Liver (tissue), 9 donors: ENCODE data around the gene GPD1. TPM values are rescaled to one million over a fixed set of nuclear protein-coding genes. Genes with fewer than 3 reads are reported as not detected.
"Not testable (repeated sequence)": the region's sequence is repeated elsewhere in the genome, so short reads cannot be mapped to it uniquely, and the experiment has no call there.

Experiments used
- DNase-seq: peaks from one replicate; pipeline ENCODE4 v3.0.0-alpha.2; 2017; ENCODE audit warnings: low spot score
- H3K27ac ChIP-seq, 2 donors: one replicate each; pipeline ENCODE4 v1.7.0; 2013; ENCODE audit warnings: inconsistent platforms in 2 of 2, low read length in 2 of 2, control low read depth in 1 of 2, low read depth in 1 of 2, mild to moderate bottlenecking in 1 of 2
- H3K27me3 ChIP-seq, 4 donors: one replicate each; pipeline versions ENCODE4 v1.6.1 to v1.7.0; 2013; ENCODE audit warnings: low read length in 3 of 4, inconsistent platforms in 1 of 4, mild to moderate bottlenecking in 1 of 4, moderate library complexity in 1 of 4; ENCODE audit not compliant: control insufficient read depth in 4 of 4, insufficient read depth in 4 of 4
- H3K36me3 ChIP-seq, 4 donors: one replicate each; pipeline versions ENCODE4 v1.6.1 to v1.7.0; 2013; ENCODE audit warnings: low read length in 3 of 4, mild to moderate bottlenecking in 3 of 4, low read depth in 1 of 4, moderate library complexity in 1 of 4; ENCODE audit not compliant: control insufficient read depth in 4 of 4, insufficient read depth in 3 of 4
- H3K4me1 ChIP-seq, 4 donors: one replicate each; pipeline versions ENCODE4 v1.6.1 to v1.7.0; 2013; ENCODE audit warnings: low read length in 3 of 4, mild to moderate bottlenecking in 3 of 4, moderate library complexity in 1 of 4; ENCODE audit not compliant: control insufficient read depth in 4 of 4, insufficient read depth in 4 of 4
- H3K4me3 ChIP-seq, 3 donors: one replicate each; pipeline versions ENCODE4 v1.6.1 to v1.7.0; 2013; ENCODE audit warnings: low read length in 3 of 3, control low read depth in 1 of 3, low read depth in 1 of 3, mild to moderate bottlenecking in 1 of 3
- H3K9ac ChIP-seq, 2 donors: one replicate each; pipeline ENCODE4 v1.7.0; 2013; ENCODE audit warnings: low read length in 2 of 2, mild to moderate bottlenecking in 2 of 2, moderate library complexity in 2 of 2, control low read depth in 1 of 2, low read depth in 1 of 2
- H3K9me3 ChIP-seq, 4 donors: one replicate each; pipeline versions ENCODE4 v1.6.1 to v1.7.0; 2013; ENCODE audit warnings: low read length in 3 of 4; ENCODE audit not compliant: control insufficient read depth in 4 of 4
- EGR1 ChIP-seq, 2 donors: IDR thresholded peaks; 2 replicates each; pipeline ENCODE4 v1.6.1; 2016 to 2018; ENCODE audit warnings: antibody characterized with exemption in 2 of 2, low read depth in 2 of 2
- GABPA ChIP-seq, 2 donors: IDR thresholded peaks in 1 of 2; conservative IDR thresholded peaks in 1 of 2; 2 replicates each; pipeline ENCODE4 v1.6.1; 2016; ENCODE audit warnings: antibody characterized with exemption in 2 of 2, mild to moderate bottlenecking in 1 of 2, moderate library complexity in 1 of 2
- HNF4A ChIP-seq, 2 donors: conservative IDR thresholded peaks; 2 replicates each; pipeline ENCODE4 v1.6.1; 2016; ENCODE audit warnings: antibody characterized with exemption in 2 of 2, mild to moderate bottlenecking in 2 of 2
- JUND ChIP-seq, 2 donors: IDR thresholded peaks; 2 replicates each; pipeline ENCODE4 v1.6.1; 2016; ENCODE audit warnings: antibody characterized with exemption in 2 of 2
- SP1 ChIP-seq: IDR thresholded peaks from 2 replicates; pipeline ENCODE4 v1.6.1; 2018; ENCODE audit warnings: antibody characterized with exemption, mild to moderate bottlenecking
- TAF1 ChIP-seq: conservative IDR thresholded peaks from 2 replicates; pipeline ENCODE4 v1.6.1; 2016; ENCODE audit warnings: antibody characterized with exemption, mild to moderate bottlenecking
- YY1 ChIP-seq: IDR thresholded peaks from 2 replicates; pipeline ENCODE4 v1.6.1; 2016; ENCODE audit warnings: antibody characterized with exemption, mild to moderate bottlenecking
- WGBS: extraction: QIAGEN DNeasy Blood & Tissue Kit; methylation state at CpG from one replicate; pipeline ENCODE4 v1.1.7; 2013; 5-methylcytosine and 5-hydroxymethylcytosine counted together
- polyA plus RNA-seq, 2 donors: library from polyadenylated mRNA; stranded (reverse) in 1 of 2; unstranded in 1 of 2; fragments of 200-250 nt in 1 of 2; fragments of >200 nt in 1 of 2; fragmentation: Nextera tagmentation in 1 of 2; extraction: Ambion mirVana in 1 of 2; gene quantifications; one replicate each; pipeline versions ENCODE4 v1.2.1 to v1.2.3, GENCODE V29; 2013 to 2015
- total RNA-seq, 2 donors: library from RNA; depleted of rRNA; stranded (reverse); fragments of >200 nt; gene quantifications; one replicate each; pipeline ENCODE4 v1.2.3, GENCODE V29; 2014
- TF ChIP-seq, protein P1 (sequence below): fragments of 150-350 bp; IDR thresholded peaks from 2 replicates; pipeline ENCODE4 v1.5.1; 2017; ENCODE audit warnings: improper control_type of control experiment, low read depth, low read length; ENCODE audit not compliant: missing input control
- TF ChIP-seq, protein P2 (sequence below): IDR thresholded peaks from 2 replicates; pipeline ENCODE4 v1.6.1; 2016; ENCODE audit warnings: antibody characterized with exemption
- donor health status: healthy.
- donor health status: healthy.
- donor health status: healthy.
- donor health status: healthy.
- donor health status: healthy.

GPD1 gene
- total and polyA plus RNA-seq, 4 donors: 12.0 to 323 (median 85.6) TPM

DNA sequence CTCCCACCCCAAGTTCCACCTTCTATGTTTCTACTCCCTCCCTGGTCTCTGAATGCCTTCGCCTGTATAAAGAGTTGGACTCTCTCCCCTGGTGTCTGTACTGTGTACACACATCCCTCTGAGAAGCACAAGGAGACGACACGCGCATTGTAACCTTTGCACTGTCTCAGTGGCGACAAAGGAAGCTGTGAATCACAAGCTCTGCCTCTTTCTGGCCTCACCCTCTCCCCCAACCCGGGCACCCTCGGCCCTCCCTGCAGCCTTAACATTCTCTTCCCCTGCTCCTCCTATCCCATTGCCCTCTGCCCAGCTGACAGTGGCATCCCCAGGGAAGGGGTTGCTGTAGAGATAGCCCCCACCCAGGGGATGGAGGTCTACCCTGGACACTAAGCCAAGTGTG is 21.2 kb upstream of the GPD1 start:
- H3K4me3 ChIP-seq: no peak overlapping the region
- H3K9me3 ChIP-seq: no peaks in the 10 kb centered on the region
- no peak overlapping the region for H3K9ac ChIP-seq
- no peak for DNase-seq
- H3K27ac ChIP-seq: no peak overlapping the region
- H3K27me3 ChIP-seq: no peaks in the 10 kb centered on the region
- 39% methylated on average over 7 of the region's 7 CpGs for WGBS
- H3K36me3 ChIP-seq: peaks cover 0 to 11% (median 9%) of the 10 kb centered on the region in 4 donors
- H3K4me1 ChIP-seq: peaks cover 0 to 17% (median 9%) of the 10 kb centered on the region in 4 donors
- TF ChIP-seq TAF1 (no peak), GABPA (IDR thresholded peaks at IDR 0.05 in 1 of 2, conservative IDR thresholded peaks at IDR 0.05 in 1 of 2) (no peak), HNF4A (conservative IDR thresholded peaks at IDR 0.05) (peak; percentile 30 to 53), EGR1 (IDR thresholded peaks at IDR 0.05; ENCODE audit: low read depth in 2 of 2) (no peak), YY1 (no peak), JUND (IDR thresholded peaks at IDR 0.05) (no peak)

DNA sequence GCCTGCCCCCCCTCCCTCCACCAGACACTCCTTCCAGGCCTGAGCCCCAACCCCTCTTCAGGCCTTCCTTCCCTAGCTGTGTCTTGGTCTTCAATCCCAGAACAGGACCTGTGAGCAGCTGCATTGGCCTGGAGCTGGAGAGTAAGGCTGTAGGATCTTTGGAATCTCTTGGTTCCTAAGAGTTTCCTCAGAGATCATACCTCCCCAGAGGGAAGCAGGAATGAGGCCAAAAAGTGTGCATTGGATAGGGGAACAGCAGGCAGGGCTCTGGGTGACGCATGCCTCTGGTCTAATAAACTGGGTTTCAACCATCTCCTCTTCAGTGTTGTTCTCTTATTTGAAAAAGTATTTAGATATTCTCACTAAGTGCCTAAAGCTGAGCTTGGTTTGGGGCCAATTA is 20.5 kb upstream of the GPD1 start:
- no peak overlapping the region for H3K4me3 ChIP-seq
- peaks cover 0 to 16% (median 9%) of the 10 kb centered on the region in 4 donors for H3K36me3 ChIP-seq
- peaks cover 0 to 17% (median 9%) of the 10 kb centered on the region in 4 donors for H3K4me1 ChIP-seq
- H3K27me3 ChIP-seq: no peaks in the 10 kb centered on the region
- no peak for DNase-seq
- no peaks in the 10 kb centered on the region for H3K9me3 ChIP-seq
- no peak overlapping the region for H3K9ac ChIP-seq
- whole genome bisulfite sequencing: 98% methylated on average over 1 of the region's 1 CpG
- TF ChIP-seq, protein P1, sequence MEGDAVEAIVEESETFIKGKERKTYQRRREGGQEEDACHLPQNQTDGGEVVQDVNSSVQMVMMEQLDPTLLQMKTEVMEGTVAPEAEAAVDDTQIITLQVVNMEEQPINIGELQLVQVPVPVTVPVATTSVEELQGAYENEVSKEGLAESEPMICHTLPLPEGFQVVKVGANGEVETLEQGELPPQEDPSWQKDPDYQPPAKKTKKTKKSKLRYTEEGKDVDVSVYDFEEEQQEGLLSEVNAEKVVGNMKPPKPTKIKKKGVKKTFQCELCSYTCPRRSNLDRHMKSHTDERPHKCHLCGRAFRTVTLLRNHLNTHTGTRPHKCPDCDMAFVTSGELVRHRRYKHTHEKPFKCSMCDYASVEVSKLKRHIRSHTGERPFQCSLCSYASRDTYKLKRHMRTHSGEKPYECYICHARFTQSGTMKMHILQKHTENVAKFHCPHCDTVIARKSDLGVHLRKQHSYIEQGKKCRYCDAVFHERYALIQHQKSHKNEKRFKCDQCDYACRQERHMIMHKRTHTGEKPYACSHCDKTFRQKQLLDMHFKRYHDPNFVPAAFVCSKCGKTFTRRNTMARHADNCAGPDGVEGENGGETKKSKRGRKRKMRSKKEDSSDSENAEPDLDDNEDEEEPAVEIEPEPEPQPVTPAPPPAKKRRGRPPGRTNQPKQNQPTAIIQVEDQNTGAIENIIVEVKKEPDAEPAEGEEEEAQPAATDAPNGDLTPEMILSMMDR: no peak
- no peak for TF ChIP-seq SP1
- TF ChIP-seq TAF1: no peak
- no peak for TF ChIP-seq HNF4A (conservative IDR thresholded peaks at IDR 0.05)
- TF ChIP-seq EGR1 (IDR thresholded peaks at IDR 0.05; ENCODE audit: low read depth in 2 of 2): no peak
- TF ChIP-seq, protein P2, sequence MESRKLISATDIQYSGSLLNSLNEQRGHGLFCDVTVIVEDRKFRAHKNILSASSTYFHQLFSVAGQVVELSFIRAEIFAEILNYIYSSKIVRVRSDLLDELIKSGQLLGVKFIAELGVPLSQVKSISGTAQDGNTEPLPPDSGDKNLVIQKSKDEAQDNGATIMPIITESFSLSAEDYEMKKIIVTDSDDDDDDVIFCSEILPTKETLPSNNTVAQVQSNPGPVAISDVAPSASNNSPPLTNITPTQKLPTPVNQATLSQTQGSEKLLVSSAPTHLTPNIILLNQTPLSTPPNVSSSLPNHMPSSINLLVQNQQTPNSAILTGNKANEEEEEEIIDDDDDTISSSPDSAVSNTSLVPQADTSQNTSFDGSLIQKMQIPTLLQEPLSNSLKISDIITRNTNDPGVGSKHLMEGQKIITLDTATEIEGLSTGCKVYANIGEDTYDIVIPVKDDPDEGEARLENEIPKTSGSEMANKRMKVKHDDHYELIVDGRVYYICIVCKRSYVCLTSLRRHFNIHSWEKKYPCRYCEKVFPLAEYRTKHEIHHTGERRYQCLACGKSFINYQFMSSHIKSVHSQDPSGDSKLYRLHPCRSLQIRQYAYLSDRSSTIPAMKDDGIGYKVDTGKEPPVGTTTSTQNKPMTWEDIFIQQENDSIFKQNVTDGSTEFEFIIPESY: no peak
- no peak overlapping the region for H3K27ac ChIP-seq

DNA sequence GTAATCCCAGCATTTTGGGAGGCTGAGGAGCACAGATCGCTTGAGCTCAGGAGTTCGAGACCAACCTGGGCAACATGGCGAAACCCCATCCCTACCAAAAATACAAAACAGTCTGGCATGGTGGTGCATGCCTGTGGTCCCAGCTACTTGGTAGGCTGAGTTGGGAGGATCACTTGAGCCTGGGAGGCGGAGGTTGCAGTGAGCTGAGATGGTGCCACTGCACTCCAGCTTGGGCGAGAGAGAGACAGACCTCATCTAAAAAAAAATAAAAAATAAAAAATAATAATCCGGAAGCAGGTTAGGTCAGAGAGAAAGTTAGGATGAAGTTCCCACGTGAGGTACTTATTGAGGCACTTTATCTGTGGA is 19.4 kb upstream of the GPD1 start:
- H3K4me3 ChIP-seq: peak overlapping the region; percentile 38 to 92 (median 92)
- WGBS: 57% methylated on average over 7 of the region's 7 CpGs
- H3K27me3 ChIP-seq, H3K9me3 ChIP-seq, DNase-seq: not testable (repeated sequence)
- H3K36me3 ChIP-seq: peaks cover 0 to 24% (median 11%) of the 10 kb centered on the region in 4 donors
- H3K27ac ChIP-seq: peak overlapping the region; percentile 82 to 88
- peak overlapping the region; percentile 53 to 66 for H3K9ac ChIP-seq
- peaks cover 0 to 24% (median 9%) of the 10 kb centered on the region in 4 donors for H3K4me1 ChIP-seq
